Breast epithelium (tissue), 4 donors: Measurements from ENCODE around the gene AGBL1. TPM values are rescaled to one million over a fixed set of nuclear protein-coding genes. Genes with fewer than 3 reads are reported as not detected.

Experiments used
- DNase-seq, 2 donors: peaks; one replicate each; pipeline ENCODE4 v3.0.0-alpha.2; 2019; ENCODE audit warnings: low spot score in 2 of 2
- H3K27ac ChIP-seq, 2 donors: fragments of 200-600 bp; sonication (generic) in 1 of 2; one replicate each; pipeline ENCODE4 v1.5.1; 2016 to 2019; ENCODE audit warnings: mild to moderate bottlenecking in 1 of 2
- H3K27me3 ChIP-seq, 2 donors: fragments of 200-600 bp; sonication (generic) in 1 of 2; one replicate each; pipeline versions ENCODE4 v1.5.1 to v1.6.0; 2017 to 2019; ENCODE audit warnings: control low read depth in 1 of 2, mild to moderate bottlenecking in 1 of 2
- H3K36me3 ChIP-seq: fragments of 200-600 bp; one replicate; pipeline ENCODE4 v1.5.1; 2019
- H3K4me1 ChIP-seq, 2 donors: fragments of 200-600 bp; sonication (generic); one replicate each; pipeline ENCODE4 v1.5.1; 2016 to 2019; ENCODE audit warnings: control low read depth in 1 of 2
- H3K4me3 ChIP-seq, 3 donors: fragments of 200-600 bp; sonication (generic); 1 replicate in 2 of 3; 2 replicates in 1 of 3; pipeline ENCODE4 v1.5.1; 2016 to 2019; ENCODE audit warnings: mild to moderate bottlenecking in 3 of 3, moderate library complexity in 2 of 3
- H3K9me3 ChIP-seq, 2 donors: fragments of 200-600 bp; sonication (generic) in 1 of 2; one replicate each; pipeline ENCODE4 v1.5.1; 2016 to 2019; ENCODE audit warnings: control low read depth in 1 of 2
- POLR2A ChIP-seq: fragments of 450-650 bp; IDR thresholded peaks from one replicate; pipeline ENCODE4 v1.6.1; 2016; ENCODE audit warnings: antibody characterized with exemption, mild to moderate bottlenecking, moderate library complexity
- POLR2AphosphoS5 ChIP-seq, 3 donors: sonication (generic); formaldehyde crosslinking; IDR thresholded peaks; one replicate each; pipeline ENCODE4 v1.6.1; 2017; ENCODE audit warnings: antibody characterized with exemption in 3 of 3
- intact Hi-C: fragments of 100-400 bp; cut with DNase I; formaldehyde crosslinking; loops from one replicate; pipeline ENCODE4 v1.15.1; 2023; ENCODE audit warnings: low total_unique reads
- total RNA-seq, 3 donors: library from RNA; depleted of rRNA; stranded (reverse); fragments of >200 nt; gene quantifications; one replicate each; pipeline ENCODE4 v1.1.0, GENCODE V29; 2016
- TF ChIP-seq, protein P1 (sequence below), 3 donors: fragments of 450-650 bp; IDR thresholded peaks; one replicate each; pipeline ENCODE4 v1.5.1; 2016 to 2017; ENCODE audit warnings: antibody characterized with exemption in 3 of 3, mild to moderate bottlenecking in 3 of 3, moderate library complexity in 3 of 3

The AGBL1 gene
- total RNA-seq, 3 donors from 2014 or later: not detected

DNA sequence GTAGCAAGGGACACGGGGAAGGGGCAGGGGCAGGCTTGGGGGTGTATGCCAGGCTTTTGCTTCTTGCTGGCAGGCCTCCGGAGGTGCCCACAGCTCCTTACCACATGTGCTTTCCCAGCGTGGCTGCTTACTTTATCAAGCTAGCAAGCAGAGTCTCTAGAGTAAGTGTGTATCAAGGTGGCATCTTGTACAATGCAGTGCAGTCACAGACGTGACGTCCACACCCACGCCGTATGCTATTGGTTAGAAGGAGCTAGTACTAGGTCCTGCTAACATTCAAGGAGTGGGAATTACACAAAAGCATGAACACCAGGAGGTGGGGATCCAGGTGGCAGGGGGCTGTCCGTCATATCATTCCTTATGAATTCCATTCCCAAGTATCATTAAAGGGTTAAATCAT lies 15.3 kb upstream of the AGBL1 start:
- no peak for DNase-seq
- intact Hi-C loops: no loop called here
- Histone ChIP-seq H3K9me3 (no peaks in the 10 kb centered on the region), H3K27ac (no peak overlapping the region), H3K27me3 (peaks cover 0 to 23% of the 10 kb centered on the region in 2 donors), H3K36me3 (no peaks in the 10 kb centered on the region), H3K4me1 (no peaks in the 10 kb centered on the region), H3K4me3 (no peak overlapping the region)
- TF ChIP-seq, protein P1, sequence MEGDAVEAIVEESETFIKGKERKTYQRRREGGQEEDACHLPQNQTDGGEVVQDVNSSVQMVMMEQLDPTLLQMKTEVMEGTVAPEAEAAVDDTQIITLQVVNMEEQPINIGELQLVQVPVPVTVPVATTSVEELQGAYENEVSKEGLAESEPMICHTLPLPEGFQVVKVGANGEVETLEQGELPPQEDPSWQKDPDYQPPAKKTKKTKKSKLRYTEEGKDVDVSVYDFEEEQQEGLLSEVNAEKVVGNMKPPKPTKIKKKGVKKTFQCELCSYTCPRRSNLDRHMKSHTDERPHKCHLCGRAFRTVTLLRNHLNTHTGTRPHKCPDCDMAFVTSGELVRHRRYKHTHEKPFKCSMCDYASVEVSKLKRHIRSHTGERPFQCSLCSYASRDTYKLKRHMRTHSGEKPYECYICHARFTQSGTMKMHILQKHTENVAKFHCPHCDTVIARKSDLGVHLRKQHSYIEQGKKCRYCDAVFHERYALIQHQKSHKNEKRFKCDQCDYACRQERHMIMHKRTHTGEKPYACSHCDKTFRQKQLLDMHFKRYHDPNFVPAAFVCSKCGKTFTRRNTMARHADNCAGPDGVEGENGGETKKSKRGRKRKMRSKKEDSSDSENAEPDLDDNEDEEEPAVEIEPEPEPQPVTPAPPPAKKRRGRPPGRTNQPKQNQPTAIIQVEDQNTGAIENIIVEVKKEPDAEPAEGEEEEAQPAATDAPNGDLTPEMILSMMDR (IDR thresholded peaks at IDR 0.05): no peak
- TF ChIP-seq POLR2AphosphoS5 (IDR thresholded peaks at IDR 0.05) (no peak), POLR2A (no peak)

DNA sequence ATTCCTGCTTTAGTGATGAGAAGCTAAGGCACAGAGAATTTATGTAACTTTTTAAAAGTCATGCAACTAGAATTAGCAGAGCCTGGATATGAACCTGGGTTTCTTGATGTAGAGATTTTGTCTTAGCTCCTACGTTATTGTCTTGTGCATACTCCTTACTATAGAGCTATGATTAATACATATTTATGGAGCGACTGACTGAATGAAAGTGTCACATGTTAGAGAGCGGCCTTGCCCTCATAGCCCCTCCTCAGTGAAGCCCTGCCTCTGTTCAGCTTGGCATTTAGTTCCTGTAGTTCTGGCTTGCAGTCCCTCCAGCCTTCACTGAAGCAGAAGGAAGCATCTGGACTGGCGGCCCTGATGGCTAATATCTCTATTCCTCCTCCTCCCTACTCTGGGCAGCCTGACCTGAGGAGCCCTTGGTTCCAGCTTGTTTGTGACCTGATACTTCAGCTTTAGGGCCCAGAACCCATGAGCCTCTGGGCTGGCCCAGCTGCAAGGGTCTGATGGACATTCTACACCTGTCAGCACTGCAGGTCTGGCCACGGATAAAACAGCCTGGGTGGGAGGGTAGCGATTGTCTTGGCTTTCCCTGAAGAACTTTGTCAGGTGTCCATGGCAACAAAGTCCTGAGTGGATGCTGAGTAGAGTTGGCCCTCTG lies 13.4 kb upstream of the AGBL1 start:
- Histone ChIP-seq H3K27ac (no peak overlapping the region), H3K27me3 (peaks cover 0 to 23% of the 10 kb centered on the region in 2 donors), H3K4me3 (no peak overlapping the region), H3K4me1 (no peaks in the 10 kb centered on the region), H3K9me3 (no peaks in the 10 kb centered on the region), H3K36me3 (no peaks in the 10 kb centered on the region)
- no peak for DNase-seq
- TF ChIP-seq POLR2A: no peak
- TF ChIP-seq POLR2AphosphoS5 (IDR thresholded peaks at IDR 0.05): no peak
- TF ChIP-seq, protein P1 (IDR thresholded peaks at IDR 0.05): no peak
- intact Hi-C loops: no loop called here

DNA sequence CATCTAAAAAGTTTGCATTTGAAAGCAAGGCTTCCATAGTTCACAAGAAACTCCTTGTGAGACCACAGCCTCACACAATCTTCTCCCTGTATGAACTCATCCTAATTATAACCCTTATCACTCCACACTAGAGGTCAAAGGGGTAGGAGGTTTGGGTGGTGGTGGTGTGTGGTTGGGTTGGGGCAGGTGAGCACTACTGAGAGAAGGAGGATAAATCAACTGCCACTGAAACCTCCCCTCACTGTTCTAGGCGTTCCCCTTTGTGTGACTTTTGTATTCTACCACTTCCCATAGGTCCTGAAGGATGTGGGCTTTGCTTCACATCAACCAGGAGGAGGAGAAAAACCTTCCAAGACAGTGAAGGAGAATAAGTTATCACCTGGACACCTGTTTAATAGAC lies 6.4 kb upstream of the AGBL1 start:
- Histone ChIP-seq H3K4me1 (no peaks in the 10 kb centered on the region), H3K36me3 (no peaks in the 10 kb centered on the region), H3K27me3 (peaks cover 0 to 10% of the 10 kb centered on the region in 2 donors), H3K9me3 (no peaks in the 10 kb centered on the region), H3K27ac (no peak overlapping the region), H3K4me3 (no peak overlapping the region)
- no peak for TF ChIP-seq POLR2A
- TF ChIP-seq, protein P1 (IDR thresholded peaks at IDR 0.05): no peak
- TF ChIP-seq POLR2AphosphoS5 (IDR thresholded peaks at IDR 0.05): no peak
- no peak for DNase-seq
- intact Hi-C loops: no loop called here

DNA sequence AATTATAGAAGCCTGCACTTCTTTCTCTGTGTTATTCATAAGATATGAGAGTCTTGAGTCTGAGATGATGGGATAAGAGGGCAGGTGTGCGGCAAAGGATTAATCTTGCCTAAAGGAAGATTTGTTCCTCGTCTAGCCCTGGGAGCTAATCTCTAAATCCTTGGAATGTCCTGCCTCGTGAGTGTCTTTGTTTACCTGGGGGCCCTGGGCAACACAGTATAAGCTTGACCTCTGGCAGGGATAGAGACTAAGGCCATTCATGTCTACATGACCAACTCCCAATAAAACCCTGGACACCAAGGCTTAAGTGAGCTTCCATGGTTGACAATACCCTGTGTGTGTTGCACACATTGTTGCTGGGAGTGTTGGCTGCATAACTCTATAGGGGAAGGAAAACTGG lies 3.2 kb upstream of the AGBL1 start:
- Histone ChIP-seq H3K27ac (no peak overlapping the region), H3K4me3 (no peak overlapping the region), H3K4me1 (no peaks in the 10 kb centered on the region), H3K9me3 (no peaks in the 10 kb centered on the region), H3K36me3 (no peaks in the 10 kb centered on the region), H3K27me3 (peaks cover 0 to 20% of the 10 kb centered on the region in 2 donors)
- no peak for DNase-seq
- intact Hi-C loops: no loop called here
- TF ChIP-seq POLR2AphosphoS5 (IDR thresholded peaks at IDR 0.05) (no peak), POLR2A (no peak)
- TF ChIP-seq, protein P1 (IDR thresholded peaks at IDR 0.05): no peak

DNA sequence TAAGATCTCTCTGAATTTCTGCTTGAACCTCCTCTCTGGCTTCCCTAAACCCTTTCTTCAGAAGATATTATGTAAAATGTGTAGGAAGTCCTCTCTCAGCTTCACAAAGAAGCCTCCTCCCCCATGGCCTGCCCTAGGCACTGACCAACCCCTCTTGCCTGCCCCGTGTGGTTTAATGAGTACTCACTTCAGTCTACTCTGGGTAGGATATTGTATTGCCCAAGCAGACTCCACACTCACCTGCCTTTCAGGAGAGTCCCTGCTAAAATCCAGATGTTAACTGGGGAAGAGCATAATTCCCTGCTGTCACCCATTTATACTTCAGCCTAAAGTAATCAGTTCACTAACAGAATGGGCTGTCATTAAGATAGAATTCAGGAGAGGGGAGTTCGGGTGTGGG lies 2.6 kb upstream of the AGBL1 start:
- no peaks in the 10 kb centered on the region for H3K9me3 ChIP-seq
- no peak overlapping the region for H3K4me3 ChIP-seq
- no peaks in the 10 kb centered on the region for H3K4me1 ChIP-seq
- H3K27me3 ChIP-seq: peaks cover 0 to 20% of the 10 kb centered on the region in 2 donors
- TF ChIP-seq, protein P1 (IDR thresholded peaks at IDR 0.05): no peak
- TF ChIP-seq POLR2AphosphoS5 (IDR thresholded peaks at IDR 0.05) (no peak), POLR2A (no peak)
- no peak overlapping the region for H3K27ac ChIP-seq
- DNase-seq: no peak
- intact Hi-C loops: no loop called here
- H3K36me3 ChIP-seq: no peaks in the 10 kb centered on the region
